ENCODE data around the gene SNRNP70.

The SNRNP70 gene

GRCh38 chr19:49153167-49153809, 68.0 kb downstream of the SNRNP70 start:
- no peaks in the 10 kb centered on the region for H3K9me2 ChIP-seq (replicated peaks; ENCODE audit: control insufficient read depth, low read length)
- TF ChIP-seq CTCF (IDR thresholded peaks at IDR 0.05; ENCODE audit: low read depth, low read length, poor library complexity, severe bottlenecking), result no peak
- TF ChIP-seq EZH2phosphoT487 (IDR thresholded peaks at IDR 0.05; ENCODE audit: borderline replicate concordance, low read length), result no peak
- H3K79me2 ChIP-seq (ENCODE audit: control insufficient read depth, low read length), result no peaks in the 10 kb centered on the region
- H3K4me2 ChIP-seq (ENCODE audit: low read length), result no peak overlapping the region
- H3F3A ChIP-seq (ENCODE audit: control insufficient read depth, insufficient read depth), result peaks cover 9% of the 10 kb centered on the region
- H3K27me3 ChIP-seq (ENCODE audit: control insufficient read depth, low read length), result peaks cover 9% of the 10 kb centered on the region
- peaks cover 21% of the 10 kb centered on the region for H3K4me1 ChIP-seq (ENCODE audit: control insufficient read depth, low read length)
- no peak overlapping the region for H3K27ac ChIP-seq (ENCODE audit: low read depth, low read length)
- no peaks in the 10 kb centered on the region for H3K9me3 ChIP-seq (ENCODE audit: control insufficient read depth, insufficient read depth, low read length)
- no peak overlapping the region for H3K4me3 ChIP-seq (ENCODE audit: low read length)
- no peaks in the 10 kb centered on the region for H4K20me1 ChIP-seq (ENCODE audit: control insufficient read depth, insufficient read depth, low read depth, low read length)
- H3K36me3 ChIP-seq (ENCODE audit: control insufficient read depth, low read length), result no peaks in the 10 kb centered on the region

GRCh38 chr19:49154279-49154678, 69.0 kb downstream of the SNRNP70 start:
- H3K4me2 ChIP-seq (ENCODE audit: low read length), result no peak overlapping the region

GRCh38 chr19:49155005-49155819, 70.0 kb downstream of the SNRNP70 start, which contains the start of gene HRC:
TSS of gene HRC (minus strand) at chr19:49155396. CDS start at chr19:49155237, 159 bp downstream.
- no peaks in the 10 kb centered on the region for H3K9me2 ChIP-seq (replicated peaks; ENCODE audit: control insufficient read depth, low read length)
- no peak within 1 kb of the TSS for H3K27ac ChIP-seq (ENCODE audit: low read depth, low read length)
- TF ChIP-seq CTCF (IDR thresholded peaks at IDR 0.05; ENCODE audit: low read depth, low read length, poor library complexity, severe bottlenecking), result no peak
- TF ChIP-seq EZH2phosphoT487 (IDR thresholded peaks at IDR 0.05; ENCODE audit: borderline replicate concordance, low read length), result no peak
- H3F3A ChIP-seq (ENCODE audit: control insufficient read depth, insufficient read depth), result peaks cover 9% of the 10 kb centered on the region
- no peak within 1 kb of the TSS for H3K4me2 ChIP-seq (ENCODE audit: low read length)
- H3K4me3 ChIP-seq (ENCODE audit: low read length), result no peak within 1 kb of the TSS
- H3K79me2 ChIP-seq (ENCODE audit: control insufficient read depth, low read length), result no peaks in the 10 kb centered on the region
- peaks cover 9% of the 10 kb centered on the region for H3K27me3 ChIP-seq (ENCODE audit: control insufficient read depth, low read length)
- no peaks in the 10 kb centered on the region for H4K20me1 ChIP-seq (ENCODE audit: control insufficient read depth, insufficient read depth, low read depth, low read length)
- no peaks in the 10 kb centered on the region for H3K36me3 ChIP-seq (ENCODE audit: control insufficient read depth, low read length)
- peaks cover 16% of the 10 kb centered on the region for H3K4me1 ChIP-seq (ENCODE audit: control insufficient read depth, low read length)
- H3K9me3 ChIP-seq (ENCODE audit: control insufficient read depth, insufficient read depth, low read length), result no peaks in the 10 kb centered on the region

More at GRCh38 chr19:49154279-49154678, 69.0 kb downstream of the SNRNP70 start:
- no peaks in the 10 kb centered on the region for H4K20me1 ChIP-seq (ENCODE audit: control insufficient read depth, insufficient read depth, low read depth, low read length)
- no peak overlapping the region for H3K27ac ChIP-seq (ENCODE audit: low read depth, low read length)
- H3K9me3 ChIP-seq (ENCODE audit: control insufficient read depth, insufficient read depth, low read length), result no peaks in the 10 kb centered on the region
- no peaks in the 10 kb centered on the region for H3K9me2 ChIP-seq (replicated peaks; ENCODE audit: control insufficient read depth, low read length)
- TF ChIP-seq CTCF (IDR thresholded peaks at IDR 0.05; ENCODE audit: low read depth, low read length, poor library complexity, severe bottlenecking) (no peak), EZH2phosphoT487 (IDR thresholded peaks at IDR 0.05; ENCODE audit: borderline replicate concordance, low read length) (no peak)
- H3K27me3 ChIP-seq (ENCODE audit: control insufficient read depth, low read length), result peaks cover 9% of the 10 kb centered on the region
- peaks cover 9% of the 10 kb centered on the region for H3F3A ChIP-seq (ENCODE audit: control insufficient read depth, insufficient read depth)
- peaks cover 16% of the 10 kb centered on the region for H3K4me1 ChIP-seq (ENCODE audit: control insufficient read depth, low read length)
- H3K79me2 ChIP-seq (ENCODE audit: control insufficient read depth, low read length), result no peaks in the 10 kb centered on the region
- H3K4me3 ChIP-seq (ENCODE audit: low read length), result no peak overlapping the region
- no peaks in the 10 kb centered on the region for H3K36me3 ChIP-seq (ENCODE audit: control insufficient read depth, low read length)
